ENCODE measurements around the gene FOXN1.

Gene FOXN1

GRCh38 chr17:28493460-28493859 lies 12.7 kb upstream of the FOXN1 start:
- in situ Hi-C loops (cut with MboI; ENCODE audit: low sequenced_read_pairs, unreplicated experiment): loop anchor here (10.0 kb wide), 1 partner anchor 51 kb away; no protein-coding TSS in a partner anchor
- no peak for DNase-seq (ENCODE audit: low spot score)

GRCh38 chr17:28494445-28495188 lies 11.5 kb upstream of the FOXN1 start:
- DNase-seq (ENCODE audit: low spot score): peak; percentile 92
- in situ Hi-C loops (cut with MboI; ENCODE audit: low sequenced_read_pairs, unreplicated experiment): loop anchor here (10.0 kb wide), 1 partner anchor 50 kb away; no protein-coding TSS in a partner anchor
- TF ChIP-seq, protein P1, sequence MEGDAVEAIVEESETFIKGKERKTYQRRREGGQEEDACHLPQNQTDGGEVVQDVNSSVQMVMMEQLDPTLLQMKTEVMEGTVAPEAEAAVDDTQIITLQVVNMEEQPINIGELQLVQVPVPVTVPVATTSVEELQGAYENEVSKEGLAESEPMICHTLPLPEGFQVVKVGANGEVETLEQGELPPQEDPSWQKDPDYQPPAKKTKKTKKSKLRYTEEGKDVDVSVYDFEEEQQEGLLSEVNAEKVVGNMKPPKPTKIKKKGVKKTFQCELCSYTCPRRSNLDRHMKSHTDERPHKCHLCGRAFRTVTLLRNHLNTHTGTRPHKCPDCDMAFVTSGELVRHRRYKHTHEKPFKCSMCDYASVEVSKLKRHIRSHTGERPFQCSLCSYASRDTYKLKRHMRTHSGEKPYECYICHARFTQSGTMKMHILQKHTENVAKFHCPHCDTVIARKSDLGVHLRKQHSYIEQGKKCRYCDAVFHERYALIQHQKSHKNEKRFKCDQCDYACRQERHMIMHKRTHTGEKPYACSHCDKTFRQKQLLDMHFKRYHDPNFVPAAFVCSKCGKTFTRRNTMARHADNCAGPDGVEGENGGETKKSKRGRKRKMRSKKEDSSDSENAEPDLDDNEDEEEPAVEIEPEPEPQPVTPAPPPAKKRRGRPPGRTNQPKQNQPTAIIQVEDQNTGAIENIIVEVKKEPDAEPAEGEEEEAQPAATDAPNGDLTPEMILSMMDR (IDR thresholded peaks at IDR 0.05; ENCODE audit: borderline replicate concordance, control extremely low read depth, extremely low read depth, insufficient read depth, missing control alignments): peak; percentile 96

More at GRCh38 chr17:28493460-28493859, 12.7 kb upstream of the FOXN1 start:
- TF ChIP-seq, protein P1 (IDR thresholded peaks at IDR 0.05; ENCODE audit: borderline replicate concordance, control extremely low read depth, extremely low read depth, insufficient read depth, missing control alignments): no peak

DNA sequence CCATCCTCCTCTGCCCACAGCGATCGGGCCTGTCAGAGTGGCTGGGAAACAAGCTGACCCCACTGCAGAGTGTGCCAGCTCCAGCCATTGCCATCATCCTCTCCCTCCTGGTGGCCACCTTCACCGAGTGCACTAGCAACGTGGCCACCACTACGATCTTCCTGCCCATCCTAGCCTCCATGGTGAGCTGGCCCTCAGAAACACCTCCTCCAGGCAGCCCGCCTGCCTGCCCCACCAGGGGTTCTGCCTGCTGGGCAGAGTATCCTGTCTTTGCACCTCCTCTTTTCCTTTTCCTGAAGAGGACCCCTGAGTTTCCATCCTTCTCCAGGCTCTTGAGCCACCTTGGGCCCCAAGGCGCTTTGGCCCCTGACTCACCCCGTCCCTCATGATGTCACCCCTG lies 10.5 kb upstream of the FOXN1 start:
- TF ChIP-seq, protein P1 (IDR thresholded peaks at IDR 0.05; ENCODE audit: borderline replicate concordance, control extremely low read depth, extremely low read depth, insufficient read depth, missing control alignments): no peak
- in situ Hi-C loops (cut with MboI; ENCODE audit: low sequenced_read_pairs, unreplicated experiment): loop anchor here (10.0 kb wide), 1 partner anchor 49 kb away; no protein-coding TSS in a partner anchor

DNA sequence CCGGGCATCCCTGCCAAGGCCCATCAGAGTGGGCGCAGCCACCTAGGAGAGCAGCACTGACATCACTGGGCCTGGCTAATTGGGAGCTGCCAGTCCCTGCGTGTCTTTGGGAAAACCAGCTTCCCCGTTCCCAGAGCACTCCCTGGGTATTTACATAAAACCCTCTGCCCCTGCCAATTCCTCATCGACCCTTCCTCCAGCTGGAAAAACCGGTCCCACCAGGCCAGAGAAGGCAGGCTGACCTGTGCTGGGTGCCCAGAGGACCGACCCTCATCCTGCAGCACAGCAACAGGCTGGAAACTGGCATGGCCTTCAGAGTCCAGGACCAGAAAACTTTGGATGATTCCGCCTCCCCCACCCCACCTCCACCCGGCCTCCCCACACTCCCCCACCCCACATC lies 8.2 kb upstream of the FOXN1 start:
- in situ Hi-C loops (cut with MboI; ENCODE audit: low sequenced_read_pairs, unreplicated experiment): loop anchor here (10.0 kb wide), 1 partner anchor 47 kb away; no protein-coding TSS in a partner anchor
- no peak for DNase-seq (ENCODE audit: low spot score)
- TF ChIP-seq, protein P1 (IDR thresholded peaks at IDR 0.05; ENCODE audit: borderline replicate concordance, control extremely low read depth, extremely low read depth, insufficient read depth, missing control alignments): no peak

More for the DNA sequence above, 10.5 kb upstream of the FOXN1 start:
- DNase-seq (ENCODE audit: low spot score): no peak

DNA sequence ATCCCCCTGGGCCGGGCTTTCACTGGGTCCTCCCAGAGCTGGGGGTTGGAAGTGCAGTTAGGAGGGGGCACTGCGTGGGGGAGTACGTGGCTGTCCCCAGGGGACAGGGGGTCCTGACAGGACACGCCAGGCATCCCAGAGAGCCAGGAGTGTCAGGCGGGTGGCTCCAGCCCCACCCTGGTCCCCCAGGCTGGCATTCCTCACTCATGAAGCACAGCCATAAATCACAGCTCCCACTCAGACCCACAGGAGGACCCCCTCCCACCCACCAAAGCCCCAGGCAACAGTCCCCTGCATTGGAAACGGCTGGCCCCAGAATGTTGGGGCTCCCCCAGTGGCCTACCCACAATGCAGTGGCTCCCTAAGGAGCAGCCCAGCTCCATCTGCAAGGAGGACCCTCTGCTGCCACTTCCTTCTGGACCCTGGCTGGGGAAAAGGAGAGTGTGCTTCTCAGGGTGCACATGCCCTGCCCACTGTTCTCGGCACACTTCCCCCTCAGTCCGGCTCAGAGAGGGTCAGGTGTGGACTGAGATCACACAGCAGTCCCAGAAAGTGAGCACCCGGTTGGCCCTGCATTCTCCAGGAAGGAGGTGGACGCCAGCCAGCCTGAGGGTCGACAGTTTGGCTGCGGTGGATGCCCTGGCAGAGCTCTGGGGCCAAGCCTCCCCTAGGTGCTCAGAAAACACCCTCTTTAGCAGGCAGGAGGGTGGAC lies 7.3 kb upstream of the FOXN1 start:
- in situ Hi-C loops (cut with MboI; ENCODE audit: low sequenced_read_pairs, unreplicated experiment): loop anchor here (10.0 kb wide), 1 partner anchor 46 kb away; no protein-coding TSS in a partner anchor
- TF ChIP-seq, protein P1 (IDR thresholded peaks at IDR 0.05; ENCODE audit: borderline replicate concordance, control extremely low read depth, extremely low read depth, insufficient read depth, missing control alignments): no peak
- no peak for DNase-seq (ENCODE audit: low spot score)

- in situ Hi-C loops (cut with MboI; ENCODE audit: low sequenced_read_pairs, unreplicated experiment): loop anchor here (10.0 kb wide), 1 partner anchor 45 kb away; no protein-coding TSS in a partner anchor
- TF ChIP-seq, protein P1 (IDR thresholded peaks at IDR 0.05; ENCODE audit: borderline replicate concordance, control extremely low read depth, extremely low read depth, insufficient read depth, missing control alignments): no peak
- DNase-seq (ENCODE audit: low spot score): no peak
These were observed 6.8 kb upstream of the FOXN1 start for GRCh38 chr17:28499364-28499664.
